ENCODE measurements around the gene SIM2. TPM values are rescaled to one million over a fixed set of nuclear protein-coding genes. Genes with fewer than 3 reads are reported as not detected.

The SIM2 gene
- total RNA-seq, 4 donors from 2014 or later = 1.00 to 9.3 (median 4.1) TPM

DNA sequence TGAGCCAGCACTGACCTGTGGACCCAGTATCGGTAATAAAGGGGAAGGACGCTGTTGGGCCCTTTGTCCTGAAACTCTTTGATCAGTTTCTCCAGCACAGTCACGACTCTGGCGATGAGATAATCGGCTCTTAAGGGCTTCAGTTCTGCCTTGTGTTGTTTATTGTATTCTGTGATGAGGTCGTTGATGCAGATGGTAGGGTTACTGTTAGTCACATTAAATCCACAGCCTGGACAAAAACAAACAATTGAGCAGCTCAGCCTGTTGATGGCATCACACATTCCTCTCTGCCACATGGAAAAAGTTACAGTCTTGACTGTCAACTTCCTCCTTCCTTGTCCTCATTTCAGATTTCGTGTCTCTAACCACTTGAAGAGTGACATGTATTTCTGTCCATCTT lies 57.6 kb downstream of the SIM2 start:
- H3K4me3 ChIP-seq = no peak overlapping the region
- ATAC-seq (no peak), DNase-seq (no peak)
- H3K4me1 ChIP-seq = peaks cover 0 to 5% of the 10 kb centered on the region in 2 donors
- in situ Hi-C loops (cut with MboI; ENCODE audit: low sequenced_read_pairs in 4 of 4) = loop anchor here in 1 of 4 donors (10.0 kb wide), 1 partner anchor 168 kb away; no protein-coding TSS in a partner anchor
- H3K9me3 ChIP-seq = no peaks in the 10 kb centered on the region
- no peak overlapping the region for H3K27ac ChIP-seq
- no peak for TF ChIP-seq POLR2A (IDR thresholded peaks at IDR 0.05)
- TF ChIP-seq, protein P1, sequence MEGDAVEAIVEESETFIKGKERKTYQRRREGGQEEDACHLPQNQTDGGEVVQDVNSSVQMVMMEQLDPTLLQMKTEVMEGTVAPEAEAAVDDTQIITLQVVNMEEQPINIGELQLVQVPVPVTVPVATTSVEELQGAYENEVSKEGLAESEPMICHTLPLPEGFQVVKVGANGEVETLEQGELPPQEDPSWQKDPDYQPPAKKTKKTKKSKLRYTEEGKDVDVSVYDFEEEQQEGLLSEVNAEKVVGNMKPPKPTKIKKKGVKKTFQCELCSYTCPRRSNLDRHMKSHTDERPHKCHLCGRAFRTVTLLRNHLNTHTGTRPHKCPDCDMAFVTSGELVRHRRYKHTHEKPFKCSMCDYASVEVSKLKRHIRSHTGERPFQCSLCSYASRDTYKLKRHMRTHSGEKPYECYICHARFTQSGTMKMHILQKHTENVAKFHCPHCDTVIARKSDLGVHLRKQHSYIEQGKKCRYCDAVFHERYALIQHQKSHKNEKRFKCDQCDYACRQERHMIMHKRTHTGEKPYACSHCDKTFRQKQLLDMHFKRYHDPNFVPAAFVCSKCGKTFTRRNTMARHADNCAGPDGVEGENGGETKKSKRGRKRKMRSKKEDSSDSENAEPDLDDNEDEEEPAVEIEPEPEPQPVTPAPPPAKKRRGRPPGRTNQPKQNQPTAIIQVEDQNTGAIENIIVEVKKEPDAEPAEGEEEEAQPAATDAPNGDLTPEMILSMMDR (IDR thresholded peaks at IDR 0.05 in 4 of 5, conservative IDR thresholded peaks at IDR 0.05 in 1 of 5) = no peak
- intact Hi-C loops (cut with DNase I; ENCODE audit: low total_unique reads) = no loop called here
- H3K36me3 ChIP-seq = no peaks in the 10 kb centered on the region
- H3K27me3 ChIP-seq = no peaks in the 10 kb centered on the region

DNA sequence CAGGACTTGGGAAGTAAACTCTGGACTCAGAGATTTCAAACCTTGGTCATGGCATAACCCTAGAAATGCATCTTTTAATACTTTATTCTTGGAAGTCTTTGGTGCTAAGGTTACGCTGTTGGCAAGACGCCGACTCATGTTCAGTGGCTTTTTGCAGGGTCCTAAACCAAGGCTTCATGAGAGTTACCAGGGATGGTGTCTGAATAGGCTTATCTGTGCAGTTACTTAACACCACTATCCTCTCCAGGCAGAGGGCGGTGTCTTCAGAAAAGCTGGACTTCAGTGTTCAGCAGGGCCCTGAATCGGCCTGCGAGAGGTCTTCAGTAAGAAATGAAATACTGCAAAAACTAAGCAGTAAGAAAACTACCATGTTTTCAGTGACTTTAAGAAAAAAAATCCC lies 58.3 kb downstream of the SIM2 start:
- DNase-seq (no peak), ATAC-seq (no peak)
- Histone ChIP-seq H3K4me1 (peaks cover 0 to 5% of the 10 kb centered on the region in 2 donors), H3K27me3 (no peaks in the 10 kb centered on the region), H3K27ac (no peak overlapping the region), H3K36me3 (no peaks in the 10 kb centered on the region), H3K9me3 (no peaks in the 10 kb centered on the region), H3K4me3 (no peak overlapping the region)
- TF ChIP-seq POLR2A (IDR thresholded peaks at IDR 0.05) = no peak
- TF ChIP-seq, protein P1 (IDR thresholded peaks at IDR 0.05 in 4 of 5, conservative IDR thresholded peaks at IDR 0.05 in 1 of 5) = no peak
- in situ Hi-C loops (cut with MboI; ENCODE audit: low sequenced_read_pairs in 4 of 4) = loop anchor here in 1 of 4 donors (10.0 kb wide), 1 partner anchor 168 kb away; no protein-coding TSS in a partner anchor
- intact Hi-C loops (cut with DNase I; ENCODE audit: low total_unique reads) = no loop called here

DNA sequence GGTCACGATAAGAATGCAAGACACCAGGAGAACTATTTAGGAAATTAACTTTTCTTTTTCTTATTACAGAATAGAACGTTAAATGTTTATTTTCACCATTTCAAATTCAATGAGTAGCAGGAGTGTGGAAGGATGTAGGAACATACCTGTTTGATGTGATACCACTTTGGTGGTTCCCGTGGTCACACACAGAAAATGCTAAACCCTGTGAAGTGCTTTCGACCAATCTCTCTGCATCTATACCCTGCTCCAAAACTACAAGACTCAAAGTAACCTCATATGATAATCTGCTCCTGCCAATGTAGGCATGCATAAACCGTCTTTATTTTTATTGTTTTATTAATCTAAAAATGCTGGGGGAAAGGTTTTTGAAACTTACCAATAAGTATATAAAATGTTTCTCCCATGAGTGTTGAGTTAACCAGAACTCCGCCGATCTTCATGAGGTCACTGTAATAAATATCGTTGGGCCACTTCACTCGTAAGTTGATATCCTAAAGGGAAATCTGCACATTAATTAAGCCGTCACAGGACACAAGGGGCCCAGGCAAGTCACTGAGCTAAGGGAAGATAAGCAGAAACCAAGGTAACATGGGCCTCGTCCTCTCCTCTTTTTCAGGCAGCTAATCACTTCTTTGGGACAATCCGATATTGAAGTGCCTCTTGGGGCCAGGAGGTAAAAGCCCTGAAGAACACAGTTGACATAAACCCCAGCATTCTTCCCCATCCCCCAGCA lies 60.6 kb downstream of the SIM2 start:
- DNase-seq = no peak
- H3K27me3 ChIP-seq = no peaks in the 10 kb centered on the region
- in situ Hi-C loops (cut with MboI; ENCODE audit: low sequenced_read_pairs in 4 of 4) (loop anchor here in 1 of 4 donors (10.0 kb wide), 1 partner anchor 165 kb away; no protein-coding TSS in a partner anchor), intact Hi-C loops (cut with DNase I; ENCODE audit: low total_unique reads) (no loop called here)
- no peaks in the 10 kb centered on the region for H3K36me3 ChIP-seq
- H3K4me3 ChIP-seq = no peak overlapping the region
- ATAC-seq = no peak
- no peak overlapping the region for H3K27ac ChIP-seq
- TF ChIP-seq, protein P1 (IDR thresholded peaks at IDR 0.05 in 4 of 5, conservative IDR thresholded peaks at IDR 0.05 in 1 of 5) = no peak
- no peak for TF ChIP-seq POLR2A (IDR thresholded peaks at IDR 0.05)
- H3K4me1 ChIP-seq = peaks cover 0 to 5% of the 10 kb centered on the region in 2 donors
- H3K9me3 ChIP-seq = no peaks in the 10 kb centered on the region

DNA sequence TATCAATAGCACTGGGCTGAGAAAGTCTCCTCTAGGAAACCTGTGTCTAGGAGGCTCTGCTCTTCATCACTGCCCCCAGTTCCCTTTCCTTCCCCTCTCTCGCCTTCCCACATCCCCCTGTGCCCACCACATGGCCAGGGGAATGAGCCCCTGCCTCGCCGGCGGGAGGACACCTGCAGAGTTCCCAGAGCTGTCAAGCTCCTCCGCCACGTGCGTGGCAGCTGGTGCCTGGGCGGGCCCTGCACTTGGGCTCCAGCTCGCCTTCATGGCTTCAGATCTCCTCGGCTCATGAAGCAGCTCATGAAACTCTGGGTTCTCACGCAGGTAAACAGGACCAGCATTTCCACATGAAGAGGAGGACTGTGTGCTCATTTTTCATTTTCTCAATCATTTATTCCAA lies 62.8 kb downstream of the SIM2 start:
- Histone ChIP-seq H3K27ac (no peak overlapping the region), H3K4me1 (peaks cover 0 to 5% of the 10 kb centered on the region in 2 donors), H3K9me3 (no peaks in the 10 kb centered on the region), H3K27me3 (no peaks in the 10 kb centered on the region), H3K4me3 (no peak overlapping the region), H3K36me3 (peaks cover 0 to 3% of the 10 kb centered on the region in 2 donors)
- intact Hi-C loops (cut with DNase I; ENCODE audit: low total_unique reads) = no loop called here
- in situ Hi-C loops (cut with MboI; ENCODE audit: low sequenced_read_pairs in 4 of 4) = no loop called here
- DNase-seq (no peak), ATAC-seq (no peak)
- TF ChIP-seq POLR2A (IDR thresholded peaks at IDR 0.05) = no peak
- TF ChIP-seq, protein P1 (IDR thresholded peaks at IDR 0.05 in 4 of 5, conservative IDR thresholded peaks at IDR 0.05 in 1 of 5) = no peak
